GM23338 (cell line): ENCODE results near the gene IFNG-AS1. TPM values are rescaled to one million over a fixed set of nuclear protein-coding genes. Genes with fewer than 3 reads are reported as not detected.

ENCODE experiments used
- ATAC-seq: fragments of 200-7000 bp; cut with Tn5 transposase; 3 replicates; pipeline ENCODE4 v1.9.1; 2020
- DNase-seq: peaks from one replicate; pipeline ENCODE4 v3.0.0-alpha.2; 2015; ENCODE audit warnings: low spot score
- H2AFZ ChIP-seq: fragments of 200-600 bp; sonication (generic); 2 replicates; pipeline ENCODE4 v1.8.0; 2016; ENCODE audit warnings: antibody characterized with exemption, mild to moderate bottlenecking, moderate library complexity
- H3F3A ChIP-seq: fragments of 200-600 bp; sonication (generic); replicated peaks from 2 replicates; pipeline ENCODE4 v1.8.0; 2017; ENCODE audit warnings: antibody characterized with exemption, mixed run types, low read depth
- H3K27ac ChIP-seq: fragments of 200-600 bp; sonication (generic); 2 replicates; pipeline ENCODE4 v1.6.1; 2016; ENCODE audit warnings: low read depth
- H3K27me3 ChIP-seq: fragments of 200-600 bp; sonication (generic); 2 replicates; pipeline ENCODE4 v1.8.0; 2016; ENCODE audit warnings: mild to moderate bottlenecking, mixed run types, moderate library complexity; ENCODE audit not compliant: insufficient read depth
- H3K36me3 ChIP-seq: fragments of 200-600 bp; sonication (generic); 2 replicates; pipeline ENCODE4 v1.8.0; 2016; ENCODE audit warnings: mild to moderate bottlenecking; ENCODE audit not compliant: insufficient read depth
- H3K4me1 ChIP-seq: fragments of 200-600 bp; sonication (generic); 2 replicates; pipeline ENCODE4 v1.8.0; 2016; ENCODE audit warnings: mild to moderate bottlenecking, moderate library complexity; ENCODE audit not compliant: insufficient read depth
- H3K4me2 ChIP-seq: fragments of 200-600 bp; sonication (generic); 2 replicates; pipeline ENCODE4 v1.7.1; 2017; ENCODE audit warnings: mixed run types
- H3K4me3 ChIP-seq: fragments of 200-600 bp; sonication (generic); 2 replicates; pipeline ENCODE4 v1.6.1; 2016; ENCODE audit warnings: mixed run types
- H3K79me2 ChIP-seq: fragments of 200-600 bp; sonication (generic); replicated peaks from 2 replicates; pipeline ENCODE4 v1.8.0; 2017; ENCODE audit warnings: mild to moderate bottlenecking; ENCODE audit not compliant: insufficient read depth
- H3K9me2 ChIP-seq: fragments of 200-600 bp; sonication (generic); 2 replicates; pipeline ENCODE4 v1.8.0; 2017; ENCODE audit not compliant: insufficient read depth
- H4K20me1 ChIP-seq: fragments of 200-600 bp; sonication (generic); replicated peaks from 2 replicates; pipeline ENCODE4 v1.8.0; 2017; ENCODE audit warnings: mild to moderate bottlenecking; ENCODE audit not compliant: insufficient read depth
- H3K27ac Mint-ChIP-seq: 2 replicates; pipeline ENCODE4 v1.8.0; 2020; ENCODE audit warnings: inconsistent platforms, mild to moderate bottlenecking, moderate library complexity, mixed read lengths
- H3K27me3 Mint-ChIP-seq: 3 replicates; pipeline ENCODE4 v1.8.0; 2022; ENCODE audit warnings: low read depth, mild to moderate bottlenecking, moderate library complexity, mixed read lengths, inconsistent platforms; ENCODE audit not compliant: insufficient read depth, poor library complexity
- H3K36me3 Mint-ChIP-seq: 3 replicates; pipeline ENCODE4 v1.8.0; 2021; ENCODE audit warnings: low read depth, mild to moderate bottlenecking, inconsistent platforms, moderate library complexity, mixed read lengths
- H3K4me1 Mint-ChIP-seq: 3 replicates; pipeline ENCODE4 v1.8.0; 2020; ENCODE audit warnings: mild to moderate bottlenecking, inconsistent platforms, mixed read lengths
- H3K4me3 Mint-ChIP-seq: 3 replicates; pipeline ENCODE4 v1.8.0; 2021; ENCODE audit warnings: moderate library complexity, mild to moderate bottlenecking, inconsistent platforms, mixed read lengths
- H3K9me3 Mint-ChIP-seq: 3 replicates; pipeline ENCODE4 v1.8.0; 2020; ENCODE audit warnings: moderate library complexity, mild to moderate bottlenecking, inconsistent platforms, mixed read lengths
- CREB1 ChIP-seq: fragments of 250-450 bp; sonication (Bioruptor Pico); IDR thresholded peaks from 2 replicates; pipeline ENCODE4 v1.5.0; 2020; ENCODE audit warnings: low read depth, mild to moderate bottlenecking, moderate library complexity
- CTCF ChIP-seq, 2 experiments: fragments of 200-600 bp in 1 of 2; sonication (generic) in 1 of 2; conservative IDR thresholded peaks; 2 replicates each; pipeline versions ENCODE4 v1.5.1 to v1.6.1; 2016 to 2017; ENCODE audit warnings: antibody characterized with exemption in 2 of 2, low read depth in 2 of 2, mild to moderate bottlenecking in 2 of 2, moderate library complexity in 1 of 2
- ETS1 ChIP-seq: IDR thresholded peaks from 2 replicates; pipeline ENCODE4 v1.6.1; 2016; ENCODE audit warnings: antibody characterized with exemption
- EZH2 ChIP-seq: fragments of 200-600 bp; sonication (generic); IDR thresholded peaks from one replicate; pipeline ENCODE4 v1.8.0; 2017; ENCODE audit warnings: antibody characterized with exemption, mild to moderate bottlenecking, low read depth; ENCODE audit not compliant: unreplicated experiment
- EZH2phosphoT487 ChIP-seq: fragments of 200-600 bp; sonication (generic); IDR thresholded peaks from one replicate; pipeline ENCODE4 v1.8.1; 2018; ENCODE audit warnings: antibody characterized with exemption; ENCODE audit not compliant: unreplicated experiment
- JUNB ChIP-seq: IDR thresholded peaks from one replicate; pipeline ENCODE4 v1.6.1; 2016; ENCODE audit warnings: antibody characterized with exemption; ENCODE audit not compliant: unreplicated experiment
- NANOG ChIP-seq: IDR thresholded peaks from 2 replicates; pipeline ENCODE4 v1.6.1; 2016; ENCODE audit warnings: antibody characterized with exemption, borderline replicate concordance
- POLR2AphosphoS5 ChIP-seq: IDR thresholded peaks from 2 replicates; pipeline ENCODE4 v1.6.1; 2016; ENCODE audit warnings: antibody characterized with exemption, low read depth
- REST ChIP-seq: IDR thresholded peaks from one replicate; pipeline ENCODE4 v1.6.1; 2018; ENCODE audit warnings: antibody characterized with exemption; ENCODE audit not compliant: unreplicated experiment
- STAT1 ChIP-seq: IDR thresholded peaks from one replicate; pipeline ENCODE4 v1.6.1; 2016; ENCODE audit warnings: antibody characterized with exemption; ENCODE audit not compliant: unreplicated experiment
- ZNF114 ChIP-seq: fragments of 250-450 bp; sonication (Bioruptor Pico); IDR thresholded peaks from 2 replicates; pipeline ENCODE4 v1.5.0; 2020; ENCODE audit warnings: mild to moderate bottlenecking, moderate library complexity
- ZNF331 ChIP-seq: fragments of 250-450 bp; sonication (Bioruptor Pico); IDR thresholded peaks from 2 replicates; pipeline ENCODE4 v1.5.0; 2020; ENCODE audit warnings: low read depth, mild to moderate bottlenecking, moderate library complexity
- polyA plus RNA-seq: library from polyadenylated mRNA; unstranded; fragments of >200 nt; fragmentation: Nextera tagmentation; extraction: Ambion mirVana; gene quantifications from 2 replicates; pipeline ENCODE4 v1.2.1, GENCODE V29; 2016
- total RNA-seq: library from RNA; depleted of rRNA; stranded (reverse); fragments of >200 nt; shearing (Covaris generic); gene quantifications from 2 replicates; pipeline ENCODE4 v1.2.3, GENCODE V29; 2014
- TF ChIP-seq, protein P1 (sequence below): fragments of 250-450 bp; sonication (Bioruptor Pico); IDR thresholded peaks from 2 replicates; pipeline ENCODE4 v1.5.0; 2020; ENCODE audit warnings: mild to moderate bottlenecking, moderate library complexity

Gene IFNG-AS1
- total and polyA plus RNA-seq, 2 experiments from 2014 or later, result not detected

GRCh38 chr12:67942724-67943123, 46.5 kb upstream of the IFNG-AS1 start:
- no peak for TF ChIP-seq ETS1
- no peak for TF ChIP-seq CTCF (conservative IDR thresholded peaks at IDR 0.05; ENCODE audit: low read depth in 2 of 2)
- no peak for TF ChIP-seq EZH2phosphoT487
- TF ChIP-seq EZH2, result no peak
- TF ChIP-seq NANOG, result no peak
- TF ChIP-seq ZNF331 (CRISPR knock-in tag), result no peak
- TF ChIP-seq, protein P1, sequence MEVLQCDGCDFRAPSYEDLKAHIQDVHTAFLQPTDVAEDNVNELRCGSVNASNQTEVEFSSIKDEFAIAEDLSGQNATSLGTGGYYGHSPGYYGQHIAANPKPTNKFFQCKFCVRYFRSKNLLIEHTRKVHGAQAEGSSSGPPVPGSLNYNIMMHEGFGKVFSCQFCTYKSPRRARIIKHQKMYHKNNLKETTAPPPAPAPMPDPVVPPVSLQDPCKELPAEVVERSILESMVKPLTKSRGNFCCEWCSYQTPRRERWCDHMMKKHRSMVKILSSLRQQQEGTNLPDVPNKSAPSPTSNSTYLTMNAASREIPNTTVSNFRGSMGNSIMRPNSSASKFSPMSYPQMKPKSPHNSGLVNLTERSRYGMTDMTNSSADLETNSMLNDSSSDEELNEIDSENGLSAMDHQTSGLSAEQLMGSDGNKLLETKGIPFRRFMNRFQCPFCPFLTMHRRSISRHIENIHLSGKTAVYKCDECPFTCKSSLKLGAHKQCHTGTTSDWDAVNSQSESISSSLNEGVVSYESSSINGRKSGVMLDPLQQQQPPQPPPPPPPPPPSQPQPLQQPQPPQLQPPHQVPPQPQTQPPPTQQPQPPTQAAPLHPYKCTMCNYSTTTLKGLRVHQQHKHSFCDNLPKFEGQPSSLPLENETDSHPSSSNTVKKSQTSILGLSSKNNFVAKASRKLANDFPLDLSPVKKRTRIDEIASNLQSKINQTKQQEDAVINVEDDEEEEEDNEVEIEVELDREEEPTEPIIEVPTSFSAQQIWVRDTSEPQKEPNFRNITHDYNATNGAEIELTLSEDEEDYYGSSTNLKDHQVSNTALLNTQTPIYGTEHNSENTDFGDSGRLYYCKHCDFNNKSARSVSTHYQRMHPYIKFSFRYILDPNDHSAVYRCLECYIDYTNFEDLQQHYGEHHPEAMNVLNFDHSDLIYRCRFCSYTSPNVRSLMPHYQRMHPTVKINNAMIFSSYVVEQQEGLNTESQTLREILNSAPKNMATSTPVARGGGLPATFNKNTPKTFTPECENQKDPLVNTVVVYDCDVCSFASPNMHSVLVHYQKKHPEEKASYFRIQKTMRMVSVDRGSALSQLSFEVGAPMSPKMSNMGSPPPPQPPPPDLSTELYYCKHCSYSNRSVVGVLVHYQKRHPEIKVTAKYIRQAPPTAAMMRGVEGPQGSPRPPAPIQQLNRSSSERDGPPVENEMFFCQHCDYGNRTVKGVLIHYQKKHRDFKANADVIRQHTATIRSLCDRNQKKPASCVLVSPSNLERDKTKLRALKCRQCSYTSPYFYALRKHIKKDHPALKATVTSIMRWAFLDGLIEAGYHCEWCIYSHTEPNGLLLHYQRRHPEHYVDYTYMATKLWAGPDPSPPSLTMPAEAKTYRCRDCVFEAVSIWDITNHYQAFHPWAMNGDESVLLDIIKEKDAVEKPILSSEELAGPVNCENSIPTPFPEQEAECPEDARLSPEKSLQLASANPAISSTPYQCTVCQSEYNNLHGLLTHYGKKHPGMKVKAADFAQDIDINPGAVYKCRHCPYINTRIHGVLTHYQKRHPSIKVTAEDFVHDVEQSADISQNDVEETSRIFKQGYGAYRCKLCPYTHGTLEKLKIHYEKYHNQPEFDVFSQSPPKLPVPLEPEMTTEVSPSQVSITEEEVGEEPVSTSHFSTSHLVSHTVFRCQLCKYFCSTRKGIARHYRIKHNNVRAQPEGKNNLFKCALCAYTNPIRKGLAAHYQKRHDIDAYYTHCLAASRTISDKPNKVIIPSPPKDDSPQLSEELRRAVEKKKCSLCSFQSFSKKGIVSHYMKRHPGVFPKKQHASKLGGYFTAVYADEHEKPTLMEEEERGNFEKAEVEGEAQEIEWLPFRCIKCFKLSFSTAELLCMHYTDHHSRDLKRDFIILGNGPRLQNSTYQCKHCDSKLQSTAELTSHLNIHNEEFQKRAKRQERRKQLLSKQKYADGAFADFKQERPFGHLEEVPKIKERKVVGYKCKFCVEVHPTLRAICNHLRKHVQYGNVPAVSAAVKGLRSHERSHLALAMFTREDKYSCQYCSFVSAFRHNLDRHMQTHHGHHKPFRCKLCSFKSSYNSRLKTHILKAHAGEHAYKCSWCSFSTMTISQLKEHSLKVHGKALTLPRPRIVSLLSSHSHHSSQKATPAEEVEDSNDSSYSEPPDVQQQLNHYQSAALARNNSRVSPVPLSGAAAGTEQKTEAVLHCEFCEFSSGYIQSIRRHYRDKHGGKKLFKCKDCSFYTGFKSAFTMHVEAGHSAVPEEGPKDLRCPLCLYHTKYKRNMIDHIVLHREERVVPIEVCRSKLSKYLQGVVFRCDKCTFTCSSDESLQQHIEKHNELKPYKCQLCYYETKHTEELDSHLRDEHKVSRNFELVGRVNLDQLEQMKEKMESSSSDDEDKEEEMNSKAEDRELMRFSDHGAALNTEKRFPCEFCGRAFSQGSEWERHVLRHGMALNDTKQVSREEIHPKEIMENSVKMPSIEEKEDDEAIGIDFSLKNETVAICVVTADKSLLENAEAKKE (CRISPR knock-in tag), result no peak
- no peak for TF ChIP-seq JUNB
- TF ChIP-seq CREB1 (CRISPR knock-in tag), result no peak
- TF ChIP-seq POLR2AphosphoS5, result no peak
- TF ChIP-seq STAT1, result no peak
- TF ChIP-seq REST, result no peak
- TF ChIP-seq ZNF114 (CRISPR knock-in tag), result no peak
- no peak overlapping the region for H3K4me3 ChIP-seq

More at GRCh38 chr12:67942724-67943123, 46.5 kb upstream of the IFNG-AS1 start:
- H3K4me1 Mint-ChIP-seq, result peaks cover 26% of the 10 kb centered on the region
- no peak overlapping the region for H2AFZ ChIP-seq
- no peak overlapping the region for H3K4me3 Mint-ChIP-seq
- no peaks in the 10 kb centered on the region for H4K20me1 ChIP-seq
- peaks cover 3% of the 10 kb centered on the region; the same call in 1 of the 2 replicates for H3K9me2 ChIP-seq
- DNase-seq (no peak), ATAC-seq (no peak)
- no peaks in the 10 kb centered on the region for H3K9me3 Mint-ChIP-seq
- H3K27ac ChIP-seq, result no peak overlapping the region
- H3F3A ChIP-seq, result no peaks in the 10 kb centered on the region
- H3K36me3 ChIP-seq, result no peaks in the 10 kb centered on the region
- H3K27ac Mint-ChIP-seq, result no peak overlapping the region
- peaks cover 3% of the 10 kb centered on the region for H3K27me3 Mint-ChIP-seq
- no peak overlapping the region for H3K4me2 ChIP-seq
- no peaks in the 10 kb centered on the region for H3K27me3 ChIP-seq
- H3K4me1 ChIP-seq, result no peaks in the 10 kb centered on the region
- H3K36me3 Mint-ChIP-seq, result no peaks in the 10 kb centered on the region
- no peaks in the 10 kb centered on the region for H3K79me2 ChIP-seq
